OCI-LY3 (cell line): Measurements from ENCODE around the gene MAGEB17.

Experiments
- H2AFZ ChIP-seq: fragments of 200-600, 300-600 bp; shearing (Covaris generic); 2 replicates; pipeline ENCODE4 v1.6.0; 2014; ENCODE audit warnings: antibody characterized with exemption, low read depth, low read length
- H3K27ac ChIP-seq: fragments of 200-600, 300-600 bp; sonication (generic); 2 replicates; pipeline ENCODE4 v1.5.1; 2014; ENCODE audit warnings: mild to moderate bottlenecking, low read length, moderate library complexity, mixed read lengths
- H3K27me3 ChIP-seq: fragments of 200-600, 300-600 bp; sonication (generic); 2 replicates; pipeline ENCODE4 v1.6.1; 2014; ENCODE audit warnings: low read depth, low read length, mixed read lengths
- H3K36me3 ChIP-seq: fragments of 200-600, 300-600 bp; sonication (generic); replicated peaks from 2 replicates; pipeline ENCODE3; 2014; ENCODE audit warnings: low read depth, low read length, mixed read lengths
- H3K4me1 ChIP-seq: fragments of 300-600, 200-600 bp; sonication (generic); 2 replicates; pipeline ENCODE4 v1.6.1; 2014; ENCODE audit warnings: low read length, mixed read lengths
- H3K4me2 ChIP-seq: fragments of 200-600, 300-600 bp; sonication (generic); 2 replicates; pipeline ENCODE4 v1.6.1; 2014; ENCODE audit warnings: low read length, mixed read lengths
- H3K4me3 ChIP-seq: fragments of 300-600, 200-600 bp; sonication (generic); 2 replicates; pipeline ENCODE4 v1.5.1; 2014; ENCODE audit warnings: antibody characterized with exemption, mild to moderate bottlenecking, low read length, moderate library complexity
- H3K79me2 ChIP-seq: fragments of 300-600, 200-600 bp; shearing (Covaris generic); 2 replicates; pipeline ENCODE4 v1.6.1; 2014; ENCODE audit warnings: mild to moderate bottlenecking, low read length, mixed read lengths
- H3K9ac ChIP-seq: fragments of 300-600, 200-600 bp; shearing (Covaris generic); 2 replicates; pipeline ENCODE4 v1.6.0; 2014; ENCODE audit warnings: mild to moderate bottlenecking, low read length, moderate library complexity
- H3K9me3 ChIP-seq: fragments of 200-600, 300-600 bp; shearing (Covaris generic); 2 replicates; pipeline ENCODE4 v1.6.1; 2014; ENCODE audit warnings: low read length, mixed read lengths; ENCODE audit not compliant: insufficient read depth
- H4K20me1 ChIP-seq: fragments of 200-600, 300-600 bp; sonication (generic); 2 replicates; pipeline ENCODE4 v1.6.1; 2016; ENCODE audit warnings: low read length, mixed read lengths; ENCODE audit not compliant: insufficient read depth
- EZH2phosphoT487 ChIP-seq: fragments of 200-600 bp; shearing (Covaris generic); IDR thresholded peaks from 2 replicates; pipeline ENCODE4 v1.6.1; 2018; ENCODE audit warnings: antibody characterized with exemption, mixed run types, low read depth
- TF ChIP-seq, protein P1 (sequence below): fragments of 200-600, 300-600 bp; sonication (generic); IDR thresholded peaks from 2 replicates; pipeline ENCODE4 v1.5.1; 2014; ENCODE audit warnings: antibody characterized with exemption, low read length, low read depth

MAGEB17 gene

DNA sequence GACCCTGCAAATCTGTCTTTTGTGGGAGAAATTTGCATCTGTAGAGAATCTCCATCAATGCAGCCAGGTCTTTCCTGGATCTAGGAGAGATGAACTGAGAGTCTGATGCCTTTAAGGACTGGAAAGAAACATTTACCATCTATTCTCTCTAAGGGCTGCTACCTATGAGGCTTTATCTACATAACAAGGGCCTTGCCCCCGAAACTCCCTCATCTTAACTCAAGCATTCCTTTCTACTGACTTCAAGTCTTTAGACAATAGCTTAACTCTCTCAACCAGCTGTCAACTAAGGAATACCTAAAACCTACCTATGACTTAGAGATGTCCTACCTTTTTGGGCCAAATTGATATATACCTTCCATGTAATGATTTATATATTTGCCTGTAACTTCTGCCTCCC lies 32.1 kb downstream of the MAGEB17 start:
- Histone ChIP-seq H3K9ac (no peak overlapping the region), H4K20me1 (no peaks in the 10 kb centered on the region)

GRCh38 chrX:16202943-16203342 lies 35.7 kb downstream of the MAGEB17 start:
- TF ChIP-seq, protein P1, sequence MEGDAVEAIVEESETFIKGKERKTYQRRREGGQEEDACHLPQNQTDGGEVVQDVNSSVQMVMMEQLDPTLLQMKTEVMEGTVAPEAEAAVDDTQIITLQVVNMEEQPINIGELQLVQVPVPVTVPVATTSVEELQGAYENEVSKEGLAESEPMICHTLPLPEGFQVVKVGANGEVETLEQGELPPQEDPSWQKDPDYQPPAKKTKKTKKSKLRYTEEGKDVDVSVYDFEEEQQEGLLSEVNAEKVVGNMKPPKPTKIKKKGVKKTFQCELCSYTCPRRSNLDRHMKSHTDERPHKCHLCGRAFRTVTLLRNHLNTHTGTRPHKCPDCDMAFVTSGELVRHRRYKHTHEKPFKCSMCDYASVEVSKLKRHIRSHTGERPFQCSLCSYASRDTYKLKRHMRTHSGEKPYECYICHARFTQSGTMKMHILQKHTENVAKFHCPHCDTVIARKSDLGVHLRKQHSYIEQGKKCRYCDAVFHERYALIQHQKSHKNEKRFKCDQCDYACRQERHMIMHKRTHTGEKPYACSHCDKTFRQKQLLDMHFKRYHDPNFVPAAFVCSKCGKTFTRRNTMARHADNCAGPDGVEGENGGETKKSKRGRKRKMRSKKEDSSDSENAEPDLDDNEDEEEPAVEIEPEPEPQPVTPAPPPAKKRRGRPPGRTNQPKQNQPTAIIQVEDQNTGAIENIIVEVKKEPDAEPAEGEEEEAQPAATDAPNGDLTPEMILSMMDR: no peak
- TF ChIP-seq EZH2phosphoT487: no peak
- Histone ChIP-seq H3K9ac (no peak overlapping the region), H3K27me3 (no peaks in the 10 kb centered on the region), H4K20me1 (no peaks in the 10 kb centered on the region), H3K9me3 (no peaks in the 10 kb centered on the region), H2AFZ (no peak overlapping the region), H3K36me3 (no peaks in the 10 kb centered on the region), H3K4me1 (no peaks in the 10 kb centered on the region), H3K4me2 (no peak overlapping the region), H3K4me3 (no peak overlapping the region), H3K79me2 (no peaks in the 10 kb centered on the region), H3K27ac (no peak overlapping the region)

More for the DNA sequence above, 32.1 kb downstream of the MAGEB17 start:
- Histone ChIP-seq H3K36me3 (no peaks in the 10 kb centered on the region), H3K4me3 (no peak overlapping the region), H3K9me3 (no peaks in the 10 kb centered on the region), H3K4me2 (no peak overlapping the region), H3K79me2 (no peaks in the 10 kb centered on the region), H3K27ac (no peak overlapping the region), H2AFZ (no peak overlapping the region), H3K4me1 (no peaks in the 10 kb centered on the region), H3K27me3 (no peaks in the 10 kb centered on the region)
- no peak for TF ChIP-seq EZH2phosphoT487
- TF ChIP-seq, protein P1: no peak

- Histone ChIP-seq H3K36me3 (no peaks in the 10 kb centered on the region), H4K20me1 (no peaks in the 10 kb centered on the region), H3K9ac (no peak overlapping the region), H2AFZ (no peak overlapping the region), H3K27ac (no peak overlapping the region), H3K79me2 (no peaks in the 10 kb centered on the region), H3K27me3 (no peaks in the 10 kb centered on the region), H3K4me1 (no peaks in the 10 kb centered on the region), H3K4me3 (no peak overlapping the region), H3K9me3 (no peaks in the 10 kb centered on the region), H3K4me2 (no peak overlapping the region)
- no peak for TF ChIP-seq EZH2phosphoT487
- TF ChIP-seq, protein P1: no peak
These were observed 37.3 kb downstream of the MAGEB17 start for GRCh38 chrX:16204538-16204937.

DNA sequence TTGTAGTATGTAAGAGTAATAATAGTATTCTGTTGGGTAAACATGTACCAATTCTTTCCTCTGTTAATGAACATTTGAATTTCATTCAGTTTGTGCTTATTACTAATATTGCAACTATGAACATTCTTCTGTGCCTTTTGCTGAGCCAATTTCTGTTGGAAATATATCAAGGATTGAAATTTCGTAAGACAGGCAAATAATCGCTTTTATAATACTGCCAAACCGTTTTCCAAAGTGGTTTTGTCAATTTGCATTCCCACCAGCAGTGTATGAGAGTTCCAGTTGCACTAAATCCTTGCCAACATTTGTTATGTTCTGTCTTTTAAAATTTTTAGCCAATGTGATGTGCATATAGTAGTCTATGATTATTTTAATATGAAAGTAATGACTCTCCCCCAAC lies 38.6 kb downstream of the MAGEB17 start:
- no peaks in the 10 kb centered on the region for H3K79me2 ChIP-seq
- H3K36me3 ChIP-seq: no peaks in the 10 kb centered on the region
- no peaks in the 10 kb centered on the region for H3K9me3 ChIP-seq
- H3K4me3 ChIP-seq: no peak overlapping the region
- H3K27ac ChIP-seq: no peak overlapping the region
- no peak overlapping the region for H3K4me2 ChIP-seq
- H3K27me3 ChIP-seq: no peaks in the 10 kb centered on the region
- TF ChIP-seq EZH2phosphoT487: no peak
- TF ChIP-seq, protein P1: no peak
- H3K9ac ChIP-seq: no peak overlapping the region
- H3K4me1 ChIP-seq: no peaks in the 10 kb centered on the region
- H2AFZ ChIP-seq: no peak overlapping the region
- H4K20me1 ChIP-seq: no peaks in the 10 kb centered on the region
